HG02884 (cell line): ENCODE results near the gene SMCO3.

Experiments
- ATAC-seq: cut with Tn5 transposase; IDR thresholded peaks from one replicate; pipeline ENCODE4 v1.9.1; 2021; ENCODE audit warnings: mild to moderate bottlenecking, moderate library complexity; ENCODE audit not compliant: unreplicated experiment

The SMCO3 gene

GRCh38 chr12:14814014-14814413, at the start of gene SMCO3:
SMCO3 (minus strand) TSS chr12:14814182; CDS start chr12:14806680, 7,502 bp downstream.
- no peak for ATAC-seq

GRCh38 chr12:14860490-14860889, 46.5 kb upstream of the SMCO3 start:
- ATAC-seq = no peak

- no peak for ATAC-seq
Measured at GRCh38 chr12:14858513-14858912, 44.5 kb upstream of the SMCO3 start.

DNA sequence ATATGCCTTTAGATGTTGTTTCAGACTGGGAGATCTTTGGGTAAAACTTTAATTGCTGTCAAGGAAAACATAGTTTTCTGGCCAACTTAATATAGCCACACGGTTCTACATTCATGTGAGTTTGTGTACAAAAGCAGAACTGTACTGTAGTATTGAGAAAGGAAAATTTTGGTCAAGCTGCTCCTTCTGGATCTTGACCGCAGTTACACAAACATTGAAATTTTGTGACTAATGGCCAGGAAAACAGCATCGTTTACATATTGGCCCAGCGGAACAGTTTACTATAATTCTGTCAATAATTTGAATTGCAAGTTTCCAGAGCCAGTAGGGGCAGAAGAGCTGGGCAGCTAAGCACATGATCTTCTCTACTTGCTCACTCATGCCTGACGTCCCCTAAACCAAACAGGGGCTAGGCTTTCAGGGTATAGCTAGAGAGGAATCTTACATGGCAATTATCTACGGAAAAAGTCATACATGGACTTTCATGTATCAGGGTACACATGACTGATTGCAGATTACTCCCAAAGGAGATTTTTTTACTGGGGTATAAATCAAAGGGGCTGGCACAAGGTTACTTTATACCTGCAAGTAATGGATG, 40.7 kb upstream of the SMCO3 start:
- ATAC-seq = no peak

DNA sequence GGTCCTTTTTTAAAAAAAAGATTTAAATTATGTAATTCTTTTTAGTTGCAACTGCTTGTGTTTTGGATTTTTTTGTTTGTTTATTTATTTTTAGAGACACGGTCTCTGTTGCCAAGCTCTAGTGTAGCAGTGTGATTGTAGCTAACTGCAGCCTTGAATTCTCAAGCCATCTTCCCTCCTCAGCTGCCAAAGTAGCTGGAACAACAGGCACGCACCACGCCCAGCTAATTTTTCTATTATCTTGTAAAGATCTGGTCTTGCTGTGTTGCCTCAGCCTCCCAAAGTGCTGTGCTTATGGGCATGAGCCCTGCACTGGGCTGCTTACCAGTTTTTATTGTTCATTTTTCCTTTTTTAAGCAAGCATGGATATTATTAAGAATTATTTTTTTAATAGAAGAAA, 40.0 kb upstream of the SMCO3 start:
- no peak for ATAC-seq

GRCh38 chr12:14852880-14853279, 38.9 kb upstream of the SMCO3 start:
- no peak for ATAC-seq

DNA sequence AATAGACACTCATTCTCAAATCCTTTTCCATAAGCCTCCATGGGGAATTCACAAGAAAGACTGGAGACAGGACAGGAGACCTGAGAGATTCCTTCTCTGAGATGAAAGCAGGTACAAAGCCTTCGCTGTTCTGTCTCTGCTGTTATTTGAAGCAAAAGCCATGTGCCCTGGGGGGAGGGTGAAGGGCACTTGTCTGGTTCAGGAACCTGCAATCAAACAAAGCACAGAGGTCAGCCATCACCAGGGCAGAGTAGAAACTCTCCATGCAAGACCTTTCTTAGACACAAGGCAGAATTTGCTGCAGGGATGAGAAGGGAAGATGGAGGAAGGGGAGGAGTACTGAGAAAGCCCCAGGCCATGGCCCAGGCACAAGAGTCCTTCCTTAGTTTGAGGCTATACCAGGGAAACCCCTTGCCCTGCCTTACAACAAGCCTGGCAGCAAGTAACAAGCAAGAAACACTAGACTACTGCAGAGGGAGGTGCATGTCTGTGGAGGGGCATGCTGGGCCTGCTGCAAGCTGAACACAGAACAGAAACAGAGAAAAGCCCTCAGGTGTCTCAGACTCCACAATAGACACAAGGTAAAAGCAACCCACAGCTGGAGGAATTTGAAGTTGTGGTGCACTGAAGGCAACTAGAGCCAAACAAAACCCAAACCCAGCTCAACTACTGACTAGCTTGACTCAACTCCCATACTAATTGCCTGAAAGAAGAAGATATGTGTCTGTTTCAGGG, 37.1 kb upstream of the SMCO3 start:
- peak; percentile 72 for ATAC-seq

DNA sequence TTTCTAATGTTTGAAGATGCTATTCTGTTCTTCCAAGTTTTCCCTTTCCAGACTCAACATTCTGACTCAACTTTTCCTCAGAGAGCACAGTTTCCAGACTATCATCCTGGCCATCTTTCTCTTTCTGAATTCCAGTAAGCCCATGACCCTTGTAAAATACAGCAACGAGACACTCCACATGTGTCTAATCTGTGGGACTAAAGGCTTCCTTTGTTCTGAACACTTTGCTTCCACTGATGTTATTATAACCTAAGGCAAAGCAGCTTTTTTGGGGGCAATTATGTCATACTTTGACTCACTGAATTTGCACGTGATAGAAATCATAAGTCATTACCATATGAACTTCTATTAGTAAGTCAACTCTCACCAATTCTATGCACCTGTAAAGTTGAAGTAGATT, 35.7 kb upstream of the SMCO3 start:
- ATAC-seq = no peak

GRCh38 chr12:14846876-14847580, 33.0 kb upstream of the SMCO3 start:
- no peak for ATAC-seq

DNA sequence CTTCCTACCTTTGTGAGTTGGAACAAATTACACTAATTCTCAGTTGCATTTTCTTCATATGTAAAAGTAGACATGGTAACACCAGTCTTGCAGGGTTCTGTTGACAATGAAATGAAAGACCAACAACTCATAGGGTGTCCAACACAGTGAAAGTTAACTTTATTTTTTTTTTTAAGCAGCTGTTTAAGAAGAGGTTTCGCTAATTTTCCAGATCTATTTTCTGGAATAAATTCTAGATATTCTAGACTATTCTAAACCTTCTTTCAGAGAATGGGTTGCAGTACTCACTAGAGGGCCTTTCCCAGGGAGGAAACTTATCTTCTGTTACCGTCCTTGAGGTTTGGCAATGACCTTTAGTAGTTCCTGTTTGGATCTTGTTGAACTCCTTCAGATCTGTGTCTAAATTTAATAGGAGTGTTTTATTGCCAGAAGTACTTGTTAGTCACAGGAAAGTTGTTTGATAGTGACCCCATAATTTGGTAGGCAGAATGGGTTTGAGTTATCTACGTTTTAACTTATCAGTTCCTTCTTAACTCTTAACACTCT, 32.1 kb upstream of the SMCO3 start:
- ATAC-seq = no peak

DNA sequence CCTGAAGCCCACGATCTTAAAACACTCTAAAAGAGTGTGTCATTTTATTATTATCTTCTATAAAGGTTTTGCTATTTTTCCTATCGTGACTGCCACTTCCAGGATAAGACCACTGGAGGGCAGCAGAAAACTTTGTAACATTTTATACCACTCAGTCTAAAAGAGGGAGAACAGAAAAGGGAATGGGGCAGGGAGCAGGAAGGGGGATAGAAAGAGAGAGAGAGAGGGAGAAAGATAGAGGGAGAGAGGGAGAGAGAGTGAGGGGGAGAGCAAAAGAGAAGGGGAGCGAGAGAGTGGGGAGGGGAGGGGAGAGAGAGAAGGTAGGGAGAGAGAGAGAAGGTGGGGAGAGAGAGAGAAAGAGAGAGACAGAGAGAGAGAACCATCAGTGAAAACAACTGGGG, 31.4 kb upstream of the SMCO3 start:
- ATAC-seq = no peak

GRCh38 chr12:14844401-14844800, 30.4 kb upstream of the SMCO3 start:
- ATAC-seq = no peak

DNA sequence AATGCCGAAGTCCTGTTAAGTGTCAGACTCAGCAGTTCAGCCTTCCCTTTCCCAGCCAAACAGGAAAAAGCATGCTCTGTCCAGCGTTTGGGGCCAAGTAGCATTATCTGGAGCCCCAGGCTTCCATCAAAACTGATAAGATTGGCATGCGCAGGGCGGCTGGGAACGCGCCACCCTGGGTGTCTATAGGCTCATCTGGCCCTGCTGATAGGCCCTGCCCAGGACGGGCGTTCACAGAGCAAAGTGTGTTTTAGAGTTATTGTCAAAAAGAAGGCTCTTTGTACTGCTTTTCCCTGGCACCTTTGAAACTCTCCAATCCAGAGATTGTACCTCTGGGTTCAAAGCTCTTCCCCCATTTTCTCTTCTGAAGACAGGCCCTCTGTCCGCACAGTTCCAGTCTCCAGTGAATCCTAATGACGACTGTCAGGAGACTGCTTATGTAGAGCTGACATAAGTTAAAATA, 29.5 kb upstream of the SMCO3 start, which contains the start of gene ART4:
Gene ART4, minus strand, starts transcription at position 102 of the 463 bp plus-strand sequence. CDS start 413 bp downstream, outside the sequence.
- ATAC-seq = no peak

DNA sequence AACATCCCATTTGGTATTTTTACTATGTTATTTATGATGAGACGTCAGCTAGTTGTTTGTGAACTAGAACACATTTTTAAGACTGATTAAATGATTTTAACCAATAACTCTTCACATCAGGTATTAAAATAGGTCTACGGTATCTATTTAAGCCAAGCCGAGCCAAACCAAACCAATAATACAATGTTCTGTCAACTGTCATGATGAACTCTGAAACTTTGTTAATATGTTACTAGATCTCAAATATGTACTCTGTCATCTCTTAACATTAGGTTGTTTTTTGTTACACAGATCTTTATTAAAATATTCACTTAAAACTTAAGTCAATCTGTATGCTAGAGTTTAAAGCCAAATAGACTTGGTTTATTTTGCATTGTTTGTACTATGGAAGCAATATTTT, 28.3 kb upstream of the SMCO3 start:
- ATAC-seq = no peak

DNA sequence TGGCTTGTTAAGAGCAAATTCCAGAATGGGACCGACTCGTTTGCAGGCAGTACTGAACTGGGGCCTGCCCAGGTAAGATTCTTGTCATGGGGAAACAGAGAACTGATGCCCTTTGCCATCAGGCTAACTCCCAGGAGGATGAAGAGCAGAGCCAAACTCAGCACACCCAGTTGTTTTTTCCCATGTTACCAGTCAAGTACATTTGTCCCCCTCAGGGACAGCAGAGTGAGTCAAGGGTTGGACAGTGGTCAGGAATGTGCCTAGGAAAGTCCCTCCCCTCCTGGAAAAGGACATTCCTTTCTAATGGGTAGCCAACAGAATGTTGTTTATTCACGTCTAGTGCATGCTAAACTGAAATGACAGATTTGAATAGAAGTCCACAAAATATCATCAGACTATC, 27.8 kb upstream of the SMCO3 start:
- no peak for ATAC-seq

- no peak for ATAC-seq
Measured at GRCh38 chr12:14840616-14841015, 26.6 kb upstream of the SMCO3 start.

- no peak for ATAC-seq
Measured at GRCh38 chr12:14839262-14839661, 25.3 kb upstream of the SMCO3 start.

DNA sequence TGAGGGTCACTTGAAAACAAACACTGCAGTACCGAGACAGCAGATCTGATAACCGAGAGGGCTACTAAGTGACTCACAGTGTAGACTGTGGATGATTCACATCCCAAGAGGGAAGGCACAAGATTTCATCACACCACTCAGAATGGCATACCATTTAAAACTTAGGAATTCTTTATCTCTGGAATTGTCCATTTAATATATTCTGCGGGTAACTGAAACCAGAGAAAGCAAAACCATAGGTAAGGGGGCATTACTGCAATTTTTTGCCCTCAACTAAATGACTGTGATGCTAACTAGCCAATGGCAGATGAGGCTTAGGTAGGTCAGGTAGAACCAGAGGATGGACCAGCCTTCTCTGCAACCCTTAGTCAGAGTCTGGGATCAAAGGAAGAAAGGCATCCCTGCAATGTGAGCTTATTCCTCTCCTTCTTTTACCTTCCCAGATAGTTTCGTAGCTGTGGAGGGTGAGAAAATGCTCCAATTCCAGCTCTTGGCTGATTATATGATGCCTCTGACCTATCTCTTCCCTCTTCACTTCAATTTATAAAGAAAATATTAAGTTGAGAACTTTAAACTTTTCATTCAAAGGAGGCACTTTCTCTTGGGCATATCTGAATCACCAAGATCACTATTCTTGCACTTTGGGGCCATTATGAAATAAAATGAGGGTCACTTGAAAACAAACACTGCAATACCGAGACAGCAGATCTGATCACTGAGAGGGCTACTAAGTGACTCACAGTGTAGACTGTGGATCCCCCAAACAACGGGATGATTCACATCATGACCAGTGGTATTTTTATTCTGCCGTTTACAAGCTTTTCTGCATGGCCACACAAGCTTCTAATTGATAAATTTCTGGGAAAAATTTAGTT, 22.6 kb upstream of the SMCO3 start:
- ATAC-seq = no peak

GRCh38 chr12:14834509-14834908, 20.5 kb upstream of the SMCO3 start:
- ATAC-seq = no peak

DNA sequence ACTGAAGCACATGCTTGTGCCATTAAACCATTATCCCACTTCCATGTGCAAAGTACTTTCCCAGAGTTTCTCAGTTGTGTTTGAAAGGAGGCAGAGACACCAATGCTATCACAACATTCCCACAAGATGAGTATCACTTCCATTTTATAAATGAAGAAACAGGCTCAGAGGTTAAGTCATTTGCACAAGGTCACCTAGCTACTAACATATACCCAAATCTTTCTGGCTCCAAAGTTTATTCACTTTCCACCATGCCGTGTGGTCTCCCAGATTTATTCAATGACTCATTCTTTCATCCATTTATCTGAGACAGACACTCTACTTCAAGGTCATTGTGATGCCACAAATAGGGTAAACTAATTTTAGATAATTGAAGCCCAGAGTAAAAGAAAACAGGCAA, 20.0 kb upstream of the SMCO3 start:
- ATAC-seq = no peak

DNA sequence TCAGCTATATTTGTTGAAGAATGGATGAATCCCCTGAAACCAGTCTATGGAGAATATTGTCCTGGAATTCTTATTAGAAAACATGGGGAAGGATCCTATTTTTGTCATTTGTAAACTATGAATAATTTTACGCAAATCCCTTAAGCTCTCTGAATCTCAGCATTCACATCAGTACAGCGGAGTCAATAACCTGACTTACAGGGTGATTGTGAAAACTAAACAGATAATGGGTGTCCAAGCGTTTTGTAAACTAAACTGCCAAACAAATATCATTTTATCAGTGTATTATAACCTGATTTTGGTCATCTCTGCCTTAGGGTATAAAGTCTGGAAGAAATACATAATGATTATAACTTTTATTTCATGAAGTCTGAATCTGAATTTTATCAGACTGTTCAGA, 19.4 kb upstream of the SMCO3 start:
- no peak for ATAC-seq
